Neural cell (in vitro differentiated cells): ENCODE data around the gene ADAMTS6. TPM values are rescaled to one million over a fixed set of nuclear protein-coding genes. Genes with fewer than 3 reads are reported as not detected.

ENCODE experiments used
- H2AFZ ChIP-seq: fragments of 200-600, 300-800 bp; sonication (generic), shearing (Covaris generic); 2 replicates; pipeline ENCODE4 v1.6.0; 2014; ENCODE audit warnings: low read depth, mild to moderate bottlenecking, antibody characterized with exemption, low read length, moderate library complexity
- H3F3A ChIP-seq: fragments of 200-600 bp; shearing (Covaris generic); 2 replicates; pipeline ENCODE4 v1.6.1; 2016; ENCODE audit warnings: mild to moderate bottlenecking, moderate library complexity, mixed read lengths, antibody characterized with exemption, low read length; ENCODE audit not compliant: insufficient read depth, poor library complexity, severe bottlenecking
- H3K27ac ChIP-seq: fragments of 200-600, 300-800 bp; sonication (generic), shearing (Covaris generic); 2 replicates; pipeline ENCODE4 v1.5.1; 2014; ENCODE audit warnings: mild to moderate bottlenecking, low read length, moderate library complexity
- H3K27me3 ChIP-seq: fragments of 300-800, 200-600 bp; sonication (generic), shearing (Covaris generic); 2 replicates; pipeline ENCODE4 v1.6.0; 2014; ENCODE audit warnings: mild to moderate bottlenecking, low read depth, low read length, moderate library complexity; ENCODE audit not compliant: insufficient read depth
- H3K36me3 ChIP-seq: fragments of 300-800, 200-600 bp; sonication (generic), shearing (Covaris generic); 2 replicates; pipeline ENCODE4 v1.5.1; 2014; ENCODE audit warnings: mild to moderate bottlenecking, antibody characterized with exemption, low read length, moderate library complexity; ENCODE audit not compliant: insufficient read depth
- H3K4me2 ChIP-seq: fragments of 300-800, 200-600 bp; sonication (generic), shearing (Covaris generic); 2 replicates; pipeline ENCODE4 v1.6.0; 2014; ENCODE audit warnings: mild to moderate bottlenecking, low read length
- H3K4me3 ChIP-seq: fragments of 300-800, 200-600 bp; sonication (generic), shearing (Covaris generic); 2 replicates; pipeline ENCODE4 v1.5.1; 2014; ENCODE audit warnings: mild to moderate bottlenecking, low read length, moderate library complexity
- H3K79me2 ChIP-seq: fragments of 200-600 bp; shearing (Covaris generic); replicated peaks from 2 replicates; pipeline ENCODE4 v1.6.0; 2014; ENCODE audit warnings: mild to moderate bottlenecking, low read length, moderate library complexity; ENCODE audit not compliant: insufficient read depth
- H3K9ac ChIP-seq: fragments of 300-800, 200-600 bp; sonication (generic), shearing (Covaris generic); 2 replicates; pipeline ENCODE4 v1.6.1; 2016; ENCODE audit warnings: mild to moderate bottlenecking, low read length, mixed read lengths
- H3K9me2 ChIP-seq: fragments of 200-600 bp; shearing (Covaris generic); 2 replicates; pipeline ENCODE4 v1.6.1; 2016; ENCODE audit warnings: mild to moderate bottlenecking, low read length, mixed read lengths; ENCODE audit not compliant: insufficient read depth
- H3K9me3 ChIP-seq: fragments of 200-600, 300-800 bp; sonication (generic), shearing (Covaris generic); 2 replicates; pipeline ENCODE4 v1.6.1; 2016; ENCODE audit warnings: mild to moderate bottlenecking, mixed run types, low read length, moderate library complexity, mixed read lengths
- H4K20me1 ChIP-seq: fragments of 200-600 bp; shearing (Covaris generic); 2 replicates; pipeline ENCODE4 v1.6.1; 2016; ENCODE audit warnings: mild to moderate bottlenecking, mixed run types; ENCODE audit not compliant: insufficient read depth
- CTCF ChIP-seq: fragments of 450-650 bp; IDR thresholded peaks from 2 replicates; pipeline ENCODE4 v1.5.1; 2014; ENCODE audit warnings: antibody characterized with exemption, mild to moderate bottlenecking, moderate library complexity; ENCODE audit not compliant: poor library complexity, severe bottlenecking
- EP300 ChIP-seq: fragments of 450-650 bp; conservative IDR thresholded peaks from 2 replicates; pipeline ENCODE4 v1.6.1; 2014; ENCODE audit warnings: antibody characterized with exemption, mild to moderate bottlenecking, moderate library complexity; ENCODE audit not compliant: poor library complexity, severe bottlenecking
- EZH2 ChIP-seq: fragments of 200-600, 300-800 bp; shearing (Covaris generic), sonication (generic); IDR thresholded peaks from 2 replicates; pipeline ENCODE4 v1.6.1; 2014; ENCODE audit warnings: antibody characterized with exemption, low read length, borderline replicate concordance, mild to moderate bottlenecking; ENCODE audit not compliant: insufficient read depth, poor library complexity, severe bottlenecking
- MXI1 ChIP-seq: fragments of 450-650 bp; conservative IDR thresholded peaks from 2 replicates; pipeline ENCODE4 v1.6.1; 2014; ENCODE audit warnings: antibody characterized with exemption, mild to moderate bottlenecking; ENCODE audit not compliant: poor library complexity, severe bottlenecking
- POLR2AphosphoS5 ChIP-seq: IDR thresholded peaks from 2 replicates; pipeline ENCODE4 v1.6.1; 2012
- RAD21 ChIP-seq: fragments of 450-650 bp; conservative IDR thresholded peaks from 2 replicates; pipeline ENCODE4 v1.6.1; 2014; ENCODE audit warnings: antibody characterized with exemption, mild to moderate bottlenecking, moderate library complexity
- SMC3 ChIP-seq: fragments of 450-650 bp; conservative IDR thresholded peaks from 2 replicates; pipeline ENCODE4 v1.6.1; 2014; ENCODE audit warnings: antibody characterized with exemption, mild to moderate bottlenecking, moderate library complexity; ENCODE audit not compliant: poor library complexity
- TAF1 ChIP-seq: IDR thresholded peaks from 2 replicates; pipeline ENCODE4 v1.6.1; 2012; ENCODE audit warnings: low read depth
- polyA plus RNA-seq: library from polyadenylated mRNA; depleted of rRNA; stranded (reverse); fragments of >200 nt; gene quantifications from 2 replicates; pipeline ENCODE4 v1.2.3, GENCODE V29; 2014
- TF ChIP-seq, protein P1 (sequence below): IDR thresholded peaks from 2 replicates; pipeline ENCODE4 v1.6.1; 2012; ENCODE audit warnings: borderline replicate concordance

ADAMTS6 gene
- polyA plus RNA-seq, 1 donor from 2014 or later, result 0.58 TPM

- H4K20me1 ChIP-seq, result no peaks in the 10 kb centered on the region
- no peak overlapping the region for H3K4me3 ChIP-seq
- H3K27me3 ChIP-seq, result no peaks in the 10 kb centered on the region
- no peak overlapping the region for H3K4me2 ChIP-seq
- H3K27ac ChIP-seq, result no peak overlapping the region
- no peaks in the 10 kb centered on the region for H3F3A ChIP-seq
- no peak for TF ChIP-seq RAD21
- TF ChIP-seq EP300, result no peak
- TF ChIP-seq MXI1, result no peak
- TF ChIP-seq CTCF, result no peak
- no peak for TF ChIP-seq POLR2AphosphoS5
- TF ChIP-seq EZH2, result no peak
- TF ChIP-seq, protein P1, sequence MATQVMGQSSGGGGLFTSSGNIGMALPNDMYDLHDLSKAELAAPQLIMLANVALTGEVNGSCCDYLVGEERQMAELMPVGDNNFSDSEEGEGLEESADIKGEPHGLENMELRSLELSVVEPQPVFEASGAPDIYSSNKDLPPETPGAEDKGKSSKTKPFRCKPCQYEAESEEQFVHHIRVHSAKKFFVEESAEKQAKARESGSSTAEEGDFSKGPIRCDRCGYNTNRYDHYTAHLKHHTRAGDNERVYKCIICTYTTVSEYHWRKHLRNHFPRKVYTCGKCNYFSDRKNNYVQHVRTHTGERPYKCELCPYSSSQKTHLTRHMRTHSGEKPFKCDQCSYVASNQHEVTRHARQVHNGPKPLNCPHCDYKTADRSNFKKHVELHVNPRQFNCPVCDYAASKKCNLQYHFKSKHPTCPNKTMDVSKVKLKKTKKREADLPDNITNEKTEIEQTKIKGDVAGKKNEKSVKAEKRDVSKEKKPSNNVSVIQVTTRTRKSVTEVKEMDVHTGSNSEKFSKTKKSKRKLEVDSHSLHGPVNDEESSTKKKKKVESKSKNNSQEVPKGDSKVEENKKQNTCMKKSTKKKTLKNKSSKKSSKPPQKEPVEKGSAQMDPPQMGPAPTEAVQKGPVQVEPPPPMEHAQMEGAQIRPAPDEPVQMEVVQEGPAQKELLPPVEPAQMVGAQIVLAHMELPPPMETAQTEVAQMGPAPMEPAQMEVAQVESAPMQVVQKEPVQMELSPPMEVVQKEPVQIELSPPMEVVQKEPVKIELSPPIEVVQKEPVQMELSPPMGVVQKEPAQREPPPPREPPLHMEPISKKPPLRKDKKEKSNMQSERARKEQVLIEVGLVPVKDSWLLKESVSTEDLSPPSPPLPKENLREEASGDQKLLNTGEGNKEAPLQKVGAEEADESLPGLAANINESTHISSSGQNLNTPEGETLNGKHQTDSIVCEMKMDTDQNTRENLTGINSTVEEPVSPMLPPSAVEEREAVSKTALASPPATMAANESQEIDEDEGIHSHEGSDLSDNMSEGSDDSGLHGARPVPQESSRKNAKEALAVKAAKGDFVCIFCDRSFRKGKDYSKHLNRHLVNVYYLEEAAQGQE, result no peak
- no peak for TF ChIP-seq SMC3
- no peak for TF ChIP-seq TAF1
- H3K36me3 ChIP-seq, result no peaks in the 10 kb centered on the region
- no peaks in the 10 kb centered on the region for H3K79me2 ChIP-seq
- no peak overlapping the region for H2AFZ ChIP-seq
- no peaks in the 10 kb centered on the region for H3K9me2 ChIP-seq
- H3K9me3 ChIP-seq, result no peaks in the 10 kb centered on the region
- H3K9ac ChIP-seq, result no peak overlapping the region
Observed at GRCh38 chr5:65121880-65122436, 359.8 kb downstream of the ADAMTS6 start.

GRCh38 chr5:65120371-65120967 is 361.3 kb downstream of the ADAMTS6 start:
- Histone ChIP-seq H3K9me3 (no peaks in the 10 kb centered on the region), H4K20me1 (no peaks in the 10 kb centered on the region)

More at GRCh38 chr5:65120371-65120967, 361.3 kb downstream of the ADAMTS6 start:
- Histone ChIP-seq H2AFZ (no peak overlapping the region), H3K4me2 (no peak overlapping the region), H3K27me3 (no peaks in the 10 kb centered on the region), H3K9ac (no peak overlapping the region), H3K9me2 (no peaks in the 10 kb centered on the region), H3K79me2 (no peaks in the 10 kb centered on the region), H3K4me3 (no peak overlapping the region), H3F3A (no peaks in the 10 kb centered on the region), H3K36me3 (no peaks in the 10 kb centered on the region), H3K27ac (no peak overlapping the region)
- TF ChIP-seq CTCF, result no peak
- no peak for TF ChIP-seq POLR2AphosphoS5
- no peak for TF ChIP-seq EP300
- no peak for TF ChIP-seq RAD21
- TF ChIP-seq EZH2, result no peak
